Left lung (tissue), 10 donors: ENCODE data around the gene AP1M1. TPM values are rescaled to one million over a fixed set of nuclear protein-coding genes. Genes with fewer than 3 reads are reported as not detected.

Source experiments
- ATAC-seq: fragments of 200-7000 bp; cut with Tn5 transposase; one replicate; pipeline ENCODE4 v1.9.1; 2020; ENCODE audit warnings: moderate library complexity
- DNase-seq, 4 donors: peaks; one replicate each; pipeline ENCODE4 v3.0.0-alpha.2; 2013 to 2020
- H3K27ac ChIP-seq, 2 donors: fragments of 200-600 bp; sonication (generic) in 1 of 2; one replicate each; pipeline versions ENCODE4 v1.5.0 to v1.8.0; 2020 to 2021
- H3K27me3 ChIP-seq, 2 donors: fragments of 200-600 bp; sonication (generic) in 1 of 2; one replicate each; pipeline versions ENCODE4 v1.5.0 to v1.8.0; 2020 to 2021
- H3K36me3 ChIP-seq, 2 donors: fragments of 200-600 bp; sonication (generic) in 1 of 2; one replicate each; pipeline versions ENCODE4 v1.5.0 to v1.8.0; 2020 to 2021
- H3K4me1 ChIP-seq, 2 donors: fragments of 200-600 bp; one replicate each; pipeline ENCODE4 v1.8.0; 2021
- H3K4me3 ChIP-seq, 2 donors: fragments of 200-600 bp; sonication (generic) in 1 of 2; one replicate each; pipeline versions ENCODE4 v1.5.0 to v1.8.0; 2020 to 2021; ENCODE audit warnings: mild to moderate bottlenecking in 1 of 2
- H3K9me3 ChIP-seq, 2 donors: fragments of 200-600 bp; sonication (generic) in 1 of 2; one replicate each; pipeline versions ENCODE4 v1.5.0 to v1.8.0; 2020 to 2021
- CTCF ChIP-seq, 2 donors: fragments of 200-600 bp; sonication (generic) in 1 of 2; IDR thresholded peaks; one replicate each; pipeline versions ENCODE4 v1.5.0 to v1.8.0; 2021; ENCODE audit warnings: antibody characterized with exemption in 2 of 2
- intact Hi-C, 2 donors: fragments of 100-400 bp; cut with DNase I; formaldehyde crosslinking; loops; one replicate each; pipeline versions ENCODE4 v1.11.2 to v1.14.2; 2022
- polyA plus RNA-seq, 6 donors: library from polyadenylated mRNA; unstranded; fragments of 120-200 nt; gene quantifications; one replicate each; pipeline ENCODE4 v1.2.1, GENCODE V29; 2013; ENCODE audit not compliant: insufficient read length in 6 of 6
- total RNA-seq, 2 donors: library from RNA; stranded (reverse); fragmentation: NEBNext Ultra II Directional; extraction: Animal tissue kit (Norgen Biotek cat#: 25700); gene quantifications; one replicate each; pipeline ENCODE4 v1.2.1, GENCODE V29; 2021
- donor health status: DM: no; HTN: yes; CAD: no.
- donor health status: DM: no; HTN: no; CAD: no.

Gene AP1M1
- total and polyA plus RNA-seq, 8 donors = 51.2 to 73.9 (median 57.0) TPM

GRCh38 chr19:16154557-16154956 lies 43.2 kb upstream of the AP1M1 start:
- no peak for TF ChIP-seq CTCF (IDR thresholded peaks at IDR 0.05)
- no peak overlapping the region for H3K4me3 ChIP-seq
- no peak for ATAC-seq
- H3K9me3 ChIP-seq = no peaks in the 10 kb centered on the region
- no peak overlapping the region for H3K27ac ChIP-seq
- intact Hi-C loops = no loop called here
- peaks cover 0 to 33% of the 10 kb centered on the region in 2 donors for H3K4me1 ChIP-seq
- DNase-seq = no peak
- H3K27me3 ChIP-seq = no peaks in the 10 kb centered on the region
- peaks cover 0 to 50% of the 10 kb centered on the region in 2 donors for H3K36me3 ChIP-seq

- H3K4me3 ChIP-seq = no peak overlapping the region
- intact Hi-C loops = no loop called here
- ATAC-seq = no peak
These were observed 42.6 kb upstream of the AP1M1 start for GRCh38 chr19:16155128-16155527.

GRCh38 chr19:16156904-16157303 lies 40.8 kb upstream of the AP1M1 start:
- DNase-seq (no peak), ATAC-seq (no peak)
- Histone ChIP-seq H3K27ac (no peak overlapping the region), H3K4me3 (no peak overlapping the region), H3K27me3 (no peaks in the 10 kb centered on the region), H3K9me3 (no peaks in the 10 kb centered on the region), H3K4me1 (peaks cover 0 to 14% of the 10 kb centered on the region in 2 donors), H3K36me3 (peaks cover 0 to 50% of the 10 kb centered on the region in 2 donors)
- intact Hi-C loops = no loop called here
- no peak for TF ChIP-seq CTCF (IDR thresholded peaks at IDR 0.05)

More at GRCh38 chr19:16155128-16155527, 42.6 kb upstream of the AP1M1 start:
- TF ChIP-seq CTCF (IDR thresholded peaks at IDR 0.05) = no peak
- no peak for DNase-seq
- H3K27me3 ChIP-seq = no peaks in the 10 kb centered on the region
- H3K4me1 ChIP-seq = peaks cover 0 to 27% of the 10 kb centered on the region in 2 donors
- H3K27ac ChIP-seq = no peak overlapping the region
- H3K9me3 ChIP-seq = no peaks in the 10 kb centered on the region
- peaks cover 0 to 50% of the 10 kb centered on the region in 2 donors for H3K36me3 ChIP-seq

GRCh38 chr19:16157601-16158000 lies 40.1 kb upstream of the AP1M1 start:
- H3K9me3 ChIP-seq = no peaks in the 10 kb centered on the region
- H3K27ac ChIP-seq = no peak overlapping the region
- H3K4me1 ChIP-seq = peaks cover 0 to 14% of the 10 kb centered on the region in 2 donors
- H3K36me3 ChIP-seq = peaks cover 0 to 49% of the 10 kb centered on the region in 2 donors
- DNase-seq (no peak), ATAC-seq (no peak)
- intact Hi-C loops = no loop called here
- TF ChIP-seq CTCF (IDR thresholded peaks at IDR 0.05) = no peak
- no peaks in the 10 kb centered on the region for H3K27me3 ChIP-seq
- no peak overlapping the region for H3K4me3 ChIP-seq

GRCh38 chr19:16159655-16160054 lies 38.1 kb upstream of the AP1M1 start:
- Histone ChIP-seq H3K9me3 (no peaks in the 10 kb centered on the region), H3K27ac (no peak overlapping the region), H3K4me3 (no peak overlapping the region), H3K4me1 (peaks cover 0 to 14% of the 10 kb centered on the region in 2 donors), H3K36me3 (peaks cover 0 to 30% of the 10 kb centered on the region in 2 donors), H3K27me3 (no peaks in the 10 kb centered on the region)
- DNase-seq (no peak), ATAC-seq (no peak)
- intact Hi-C loops = no loop called here
- TF ChIP-seq CTCF (IDR thresholded peaks at IDR 0.05) = no peak
